Stimulated activated CD8-positive, alpha-beta memory T cell treated with anti-CD3 and anti-CD28 coated beads, Interleukin-7, amount 100 ng/mL, for 4 hours (primary cell): ENCODE measurements around the gene GRIPAP1.

Experiments
- DNase-seq, 2 donors: peaks; one replicate each; pipeline ENCODE4 v3.0.0-alpha.2; 2020; ENCODE audit warnings: low read depth in 2 of 2

The GRIPAP1 gene

DNA sequence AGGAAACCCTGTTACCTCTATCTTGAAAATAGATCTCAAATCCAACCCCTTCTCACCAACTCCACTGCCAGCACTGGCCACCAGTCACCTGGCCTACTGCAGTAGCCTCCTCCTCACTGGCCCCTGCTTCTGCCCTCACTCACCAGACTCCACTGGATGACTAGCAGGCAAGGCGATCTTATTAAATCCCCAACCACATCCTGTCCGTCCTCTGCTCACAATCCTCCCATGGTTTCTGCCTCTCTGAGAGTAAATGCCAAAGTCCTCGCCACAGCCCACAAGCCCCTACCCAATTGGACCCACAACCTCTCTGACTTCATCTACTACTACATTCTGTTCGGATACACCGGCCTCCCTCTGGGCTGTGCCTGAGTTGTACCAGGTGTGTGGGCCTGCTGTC is 77.8 kb downstream of the GRIPAP1 start:
- DNase-seq, result no peak

DNA sequence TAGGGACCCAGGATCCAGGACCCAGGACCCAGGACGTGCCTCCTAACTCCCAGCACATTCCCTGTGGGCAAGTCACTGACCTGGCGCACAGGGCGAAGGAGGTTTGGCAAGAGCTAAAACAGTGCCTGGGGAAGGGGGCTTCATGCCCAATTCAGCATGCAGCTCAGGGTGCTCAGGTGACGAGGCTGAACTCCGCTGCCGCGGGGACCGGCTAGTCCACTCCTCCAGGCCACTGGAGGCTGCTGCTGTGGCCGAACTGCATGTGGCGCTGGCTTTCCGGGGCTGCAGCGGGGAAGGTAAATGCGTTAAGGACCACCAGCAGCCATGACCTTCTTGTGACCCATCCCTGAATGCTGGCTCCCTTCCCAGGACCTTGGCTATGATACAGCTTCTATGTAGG is 78.3 kb downstream of the GRIPAP1 start:
- DNase-seq, result no peak
